T-cell (primary cell): Measurements from ENCODE around the gene NTM. TPM values are rescaled to one million over a fixed set of nuclear protein-coding genes. Genes with fewer than 3 reads are reported as not detected.
"Not testable (repeated sequence)": the region's sequence is repeated elsewhere in the genome, so short reads cannot be mapped to it uniquely, and the experiment has no call there.

ENCODE experiments used
- ATAC-seq, 4 experiments: fragments of 200-7000 bp in 3 of 4; fragments of 150-1000 bp in 1 of 4; cut with Tn5 transposase; replicated peaks in 1 of 4; 1 replicate in 3 of 4; 2 replicates in 1 of 4; pipeline ENCODE4 v1.10.0; 2021; ENCODE audit warnings: moderate library complexity in 3 of 4, mild to moderate bottlenecking in 2 of 4, moderate number of reproducible peaks in 1 of 4
- CTCF ChIA-PET, 2 donors: fragments of 300-600 bp; sonication (Branson Sonifier 250); formaldehyde crosslinking; loops; one replicate each; lab custom pipeline; 2022; ENCODE audit warnings: antibody characterized with exemption in 2 of 2; lab: Charles Lee
- POLR2A ChIA-PET, 2 donors: fragments of 300-600 bp; sonication (Branson Sonifier 250); formaldehyde crosslinking; loops; one replicate each; lab custom pipeline; 2022; ENCODE audit warnings: antibody characterized with exemption in 2 of 2; lab: Charles Lee
- DNase-seq, 35 experiments: peaks; one replicate each; pipeline versions ENCODE4 v3.0.0 to v3.0.0-alpha.2; 2013 to 2023
- H3K27ac ChIP-seq: one replicate; pipeline ENCODE4 v1.5.1; 2013; ENCODE audit warnings: low read length
- H3K27me3 ChIP-seq, 2 experiments: replicated peaks in 1 of 2; 1 replicate in 1 of 2; 2 replicates in 1 of 2; pipeline versions ENCODE4 v1.6.1 to v1.7.0; 2013; ENCODE audit warnings: low read length in 1 of 2, mixed read lengths in 1 of 2; ENCODE audit not compliant: control insufficient read depth in 2 of 2, insufficient read depth in 2 of 2; ENCODE audit errors: extremely low read depth in 1 of 2
- H3K36me3 ChIP-seq, 2 donors: 1 replicate in 1 of 2; 2 replicates in 1 of 2; pipeline versions ENCODE4 v1.6.1 to v1.7.0; 2013; ENCODE audit warnings: low read length in 1 of 2; ENCODE audit not compliant: control insufficient read depth in 2 of 2, insufficient read depth in 1 of 2; ENCODE audit errors: extremely low read depth in 1 of 2
- H3K4me1 ChIP-seq, 2 experiments: 1 replicate in 1 of 2; 2 replicates in 1 of 2; pipeline versions ENCODE4 v1.6.1 to v1.7.0; 2013; ENCODE audit warnings: low read length in 2 of 2, mixed read lengths in 1 of 2; ENCODE audit not compliant: insufficient read depth in 2 of 2, control insufficient read depth in 1 of 2; ENCODE audit errors: extremely low read depth in 1 of 2
- H3K4me3 ChIP-seq, 2 donors: 1 replicate in 1 of 2; 2 replicates in 1 of 2; pipeline versions ENCODE4 v1.5.1 to v1.7.0; 2013; ENCODE audit warnings: mild to moderate bottlenecking in 2 of 2, low read length in 1 of 2, moderate library complexity in 1 of 2; ENCODE audit not compliant: control insufficient read depth in 1 of 2; ENCODE audit errors: extremely low read depth in 1 of 2
- H3K9me3 ChIP-seq: 2 replicates; pipeline ENCODE4 v1.7.0; 2013
- H3K27ac Mint-ChIP-seq, 2 donors: one replicate each; pipeline ENCODE4 v1.8.0; 2020 to 2021; ENCODE audit warnings: mild to moderate bottlenecking in 2 of 2, mixed read lengths in 2 of 2
- H3K27me3 Mint-ChIP-seq, 2 donors: one replicate each; pipeline ENCODE4 v1.8.0; 2021 to 2022; ENCODE audit warnings: mixed read lengths in 2 of 2
- H3K36me3 Mint-ChIP-seq: one replicate; pipeline ENCODE4 v1.8.0; 2021; ENCODE audit warnings: mixed read lengths
- H3K4me1 Mint-ChIP-seq, 3 donors: one replicate each; pipeline ENCODE4 v1.8.0; 2020 to 2022; ENCODE audit warnings: mixed read lengths in 3 of 3, mild to moderate bottlenecking in 1 of 3
- H3K4me3 Mint-ChIP-seq, 3 donors: one replicate each; pipeline ENCODE4 v1.8.0; 2020 to 2022; ENCODE audit warnings: mild to moderate bottlenecking in 3 of 3, mixed read lengths in 3 of 3, moderate library complexity in 3 of 3
- H3K9me3 Mint-ChIP-seq, 3 donors: one replicate each; pipeline ENCODE4 v1.8.0; 2020 to 2022; ENCODE audit warnings: mixed read lengths in 3 of 3
- WGBS: methylation state at CpG from one replicate; pipeline ENCODE4 v1.1.5; 2013; ENCODE audit warnings: missing lambda C conversion rate; ENCODE audit not compliant: insufficient coverage; 5-methylcytosine and 5-hydroxymethylcytosine counted together
- total RNA-seq, 35 experiments: library from RNA in 6 of 35; stranded (reverse) in 6 of 35; fragments of 120-200 nt in 1 of 35; gene quantifications; one replicate each; pipeline versions ENCODE4 v1.2.1 to v1.2.4 and lab custom pipeline; 2013 to 2026

The NTM gene
- total RNA-seq, 5 donors from 2014 or later (not counting 1 experiment from before 2014, with no cell fraction given): not detected

GRCh38 chr11:131331546-131331945 is 38.9 kb upstream of the NTM start:
- DNase-seq (no peak), ATAC-seq (no peak)
- Histone ChIP-seq H3K4me3 (no peak overlapping the region), H3K4me1 (no peaks in the 10 kb centered on the region), H3K27ac (no peak overlapping the region), H3K27me3 (no peaks in the 10 kb centered on the region), H3K36me3 (no peaks in the 10 kb centered on the region), H3K9me3 (no peaks in the 10 kb centered on the region)
- H3K27ac Mint-ChIP-seq: no peak overlapping the region
- H3K9me3 Mint-ChIP-seq: peaks cover 0 to 4% (median 0%) of the 10 kb centered on the region in 3 donors
- ChIA-PET CTCF (no interaction called here), POLR2A (no interaction called here)
- H3K27me3 Mint-ChIP-seq: no peaks in the 10 kb centered on the region
- H3K36me3 Mint-ChIP-seq: no peaks in the 10 kb centered on the region
- no peak overlapping the region for H3K4me3 Mint-ChIP-seq
- H3K4me1 Mint-ChIP-seq: no peaks in the 10 kb centered on the region
- WGBS: 94% methylated on average over 3 of the region's 5 CpGs

DNA sequence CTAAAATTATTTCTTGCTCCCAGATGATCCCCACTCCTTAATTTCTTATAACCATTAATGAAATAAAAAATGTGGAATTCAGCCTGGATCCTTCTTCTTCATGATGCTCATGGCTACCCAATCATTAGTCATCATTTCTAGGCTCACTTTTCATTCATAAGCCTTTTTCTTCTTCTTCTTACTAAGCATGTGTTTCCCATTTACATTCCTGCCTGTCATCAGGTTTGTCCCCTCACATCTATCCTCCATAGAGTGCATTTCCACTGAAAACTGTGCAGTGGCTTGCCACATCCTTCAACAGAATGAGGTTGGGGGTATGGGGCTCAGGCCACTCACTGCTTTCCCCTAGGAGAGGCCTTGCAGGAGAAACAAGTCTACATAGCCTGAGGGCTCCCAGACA is 35.8 kb upstream of the NTM start:
- Mint-ChIP-seq H3K36me3 (no peaks in the 10 kb centered on the region), H3K4me1 (no peaks in the 10 kb centered on the region), H3K4me3 (no peak overlapping the region), H3K27me3 (no peaks in the 10 kb centered on the region), H3K9me3 (peaks cover 0 to 6% (median 0%) of the 10 kb centered on the region in 3 donors), H3K27ac (no peak overlapping the region)
- DNase-seq: no peak
- Histone ChIP-seq H3K27me3 (no peaks in the 10 kb centered on the region), H3K9me3 (no peaks in the 10 kb centered on the region), H3K4me3 (no peak overlapping the region), H3K36me3 (no peaks in the 10 kb centered on the region), H3K4me1 (no peaks in the 10 kb centered on the region), H3K27ac (no peak overlapping the region)
- ChIA-PET CTCF (no interaction called here), POLR2A (no interaction called here)
- ATAC-seq: no peak

GRCh38 chr11:131341900-131342299 is 28.5 kb upstream of the NTM start:
- DNase-seq, H3K27me3 Mint-ChIP-seq, H3K27ac ChIP-seq, H3K4me3 ChIP-seq, H3K9me3 ChIP-seq, H3K27ac Mint-ChIP-seq, H3K4me1 ChIP-seq, POLR2A ChIA-PET, CTCF ChIA-PET, H3K4me1 Mint-ChIP-seq, H3K36me3 Mint-ChIP-seq, H3K27me3 ChIP-seq, ATAC-seq, H3K4me3 Mint-ChIP-seq, H3K36me3 ChIP-seq, H3K9me3 Mint-ChIP-seq: not testable (repeated sequence)
- WGBS: 90% methylated on average over 2 of the region's 5 CpGs

GRCh38 chr11:131342442-131342841 is 28.0 kb upstream of the NTM start:
- H3K4me1 ChIP-seq, H3K4me1 Mint-ChIP-seq, POLR2A ChIA-PET, H3K27me3 ChIP-seq, ATAC-seq, H3K4me3 Mint-ChIP-seq, H3K4me3 ChIP-seq, CTCF ChIA-PET, H3K36me3 ChIP-seq, H3K27me3 Mint-ChIP-seq, H3K27ac Mint-ChIP-seq, H3K9me3 ChIP-seq, DNase-seq, H3K27ac ChIP-seq, H3K36me3 Mint-ChIP-seq, H3K9me3 Mint-ChIP-seq: not testable (repeated sequence)
- 92% methylated on average over 2 of the region's 6 CpGs for WGBS

GRCh38 chr11:131345406-131345805 is 25.0 kb upstream of the NTM start:
- Histone ChIP-seq H3K4me1 (no peaks in the 10 kb centered on the region), H3K4me3 (no peak overlapping the region), H3K27ac (no peak overlapping the region), H3K9me3 (no peaks in the 10 kb centered on the region), H3K27me3 (no peaks in the 10 kb centered on the region), H3K36me3 (no peaks in the 10 kb centered on the region)
- 69% methylated on average over 3 of the region's 3 CpGs for WGBS
- no peak for DNase-seq
- Mint-ChIP-seq H3K4me3 (no peak overlapping the region), H3K9me3 (peaks cover 0 to 4% (median 0%) of the 10 kb centered on the region in 3 donors), H3K4me1 (no peaks in the 10 kb centered on the region), H3K27ac (no peak overlapping the region), H3K36me3 (no peaks in the 10 kb centered on the region), H3K27me3 (no peaks in the 10 kb centered on the region)
- ATAC-seq: no peak
- ChIA-PET POLR2A (no interaction called here), CTCF (no interaction called here)

DNA sequence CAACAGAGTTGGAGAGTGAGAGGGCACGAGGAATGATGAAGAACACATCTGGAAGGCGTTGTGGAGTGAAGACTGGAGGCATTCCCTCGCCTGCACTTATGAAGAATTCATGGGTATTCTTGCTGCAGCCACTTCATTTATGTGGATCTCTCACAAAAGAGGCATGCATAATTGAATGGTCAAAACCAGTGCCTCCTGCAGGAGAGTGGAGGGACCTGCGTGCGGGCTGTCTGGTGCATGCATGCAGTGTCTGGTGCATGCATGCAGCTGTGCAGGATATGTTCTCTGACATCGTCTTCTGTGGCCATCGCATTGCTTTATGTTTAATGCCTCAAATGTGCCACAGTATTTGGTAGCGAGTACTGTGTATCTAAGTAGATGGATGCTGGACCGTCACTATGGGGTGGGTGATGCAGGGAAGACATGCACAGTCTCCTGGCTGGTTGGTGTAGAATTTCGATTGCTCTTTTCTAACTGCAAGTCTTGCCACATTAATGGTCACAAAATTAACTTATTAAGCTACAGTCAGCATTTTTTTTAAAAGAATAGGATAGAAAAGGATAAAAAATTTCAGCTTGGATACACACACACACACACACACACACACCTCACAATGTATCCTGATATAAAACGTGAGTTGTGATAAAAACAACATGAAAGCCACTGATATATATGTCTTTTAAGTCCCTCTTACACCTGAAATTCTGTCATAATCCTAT is 20.9 kb upstream of the NTM start:
- no peak overlapping the region for H3K27ac Mint-ChIP-seq
- H3K9me3 Mint-ChIP-seq: peaks cover 3 to 4% (median 4%) of the 10 kb centered on the region in 3 donors
- Histone ChIP-seq H3K4me1 (no peaks in the 10 kb centered on the region), H3K4me3 (no peak overlapping the region), H3K27ac (no peak overlapping the region), H3K36me3 (no peaks in the 10 kb centered on the region), H3K9me3 (no peaks in the 10 kb centered on the region), H3K27me3 (no peaks in the 10 kb centered on the region)
- H3K4me3 Mint-ChIP-seq: no peak overlapping the region
- no peaks in the 10 kb centered on the region for H3K4me1 Mint-ChIP-seq
- ChIA-PET CTCF (no interaction called here), POLR2A (no interaction called here)
- WGBS: 86% methylated on average over 8 of the region's 11 CpGs
- ATAC-seq (no peak), DNase-seq (no peak)
- H3K36me3 Mint-ChIP-seq: no peaks in the 10 kb centered on the region
- H3K27me3 Mint-ChIP-seq: no peaks in the 10 kb centered on the region

DNA sequence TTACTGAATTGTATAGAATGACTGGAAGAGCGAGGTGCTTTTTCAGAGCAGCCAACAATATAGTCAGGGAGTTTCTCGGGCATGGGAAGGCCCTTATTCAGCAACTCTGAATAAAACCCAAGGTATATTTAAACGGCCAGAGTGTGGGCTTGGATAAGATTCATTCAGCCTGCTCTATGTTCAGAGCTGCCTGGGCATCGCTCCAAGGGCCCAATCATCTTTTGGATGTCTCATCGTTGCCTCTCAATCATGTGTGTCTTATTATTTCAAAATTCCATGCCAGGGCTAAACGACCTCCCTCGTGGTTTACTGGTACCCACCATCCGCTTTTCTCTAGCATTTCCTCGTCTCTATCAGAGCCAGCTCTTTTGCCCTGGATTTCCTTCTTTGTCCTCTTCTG is 19.5 kb upstream of the NTM start:
- no peak overlapping the region for H3K4me3 Mint-ChIP-seq
- no peak for ATAC-seq
- H3K36me3 Mint-ChIP-seq: no peaks in the 10 kb centered on the region
- Histone ChIP-seq H3K27me3 (no peaks in the 10 kb centered on the region), H3K4me3 (no peak overlapping the region), H3K9me3 (no peaks in the 10 kb centered on the region), H3K4me1 (no peaks in the 10 kb centered on the region), H3K36me3 (no peaks in the 10 kb centered on the region), H3K27ac (no peak overlapping the region)
- no peaks in the 10 kb centered on the region for H3K27me3 Mint-ChIP-seq
- peaks cover 3 to 4% (median 4%) of the 10 kb centered on the region in 3 donors for H3K9me3 Mint-ChIP-seq
- POLR2A ChIA-PET: no interaction called here
- H3K4me1 Mint-ChIP-seq: no peaks in the 10 kb centered on the region
- H3K27ac Mint-ChIP-seq: no peak overlapping the region
- CTCF ChIA-PET: no interaction called here
- WGBS: 76% methylated on average over 7 of the region's 9 CpGs
- DNase-seq: no peak
